ENCODE measurements around the gene CDC5L.

GRCh38 chr6:44342052-44342451 is 45.5 kb upstream of the CDC5L start:
- TF ChIP-seq EP300 (IDR thresholded peaks at IDR 0.05) (peak in 1 of 2 donors; percentile 12), CTCF (IDR thresholded peaks at IDR 0.05) (no peak), POLR2A (IDR thresholded peaks at IDR 0.05) (no peak)

Measured in tibial nerve (tissue), 4 donors.